RWPE2 (cell line): ENCODE measurements around the gene BRAT1.

ENCODE experiments used
- ATAC-seq: fragments of 200-7000 bp; cut with Tn5 transposase; 3 replicates; pipeline ENCODE4 v1.9.1; 2021; ENCODE audit warnings: low read depth
- DNase-seq: peaks from one replicate; pipeline ENCODE4 v3.0.0-alpha.2; 2020; ENCODE audit warnings: low spot score
- H3K27ac ChIP-seq: fragments of 450-650 bp; 2 replicates; pipeline ENCODE4 v1.5.1; 2017; ENCODE audit warnings: mild to moderate bottlenecking; ENCODE audit not compliant: poor library complexity, severe bottlenecking
- H3K27me3 ChIP-seq: fragments of 250-450 bp; sonication (Bioruptor Pico); 2 replicates; pipeline ENCODE4 v1.5.1; 2021; ENCODE audit warnings: mild to moderate bottlenecking, moderate library complexity; ENCODE audit not compliant: insufficient read depth, poor library complexity, severe bottlenecking
- H3K36me3 ChIP-seq: fragments of 250-450 bp; sonication (Bioruptor Pico); 2 replicates; pipeline ENCODE4 v1.5.1; 2020; ENCODE audit warnings: low read depth, mild to moderate bottlenecking, moderate library complexity
- H3K4me1 ChIP-seq: fragments of 250-450 bp; sonication (Bioruptor Pico); 2 replicates; pipeline ENCODE4 v1.5.1; 2021; ENCODE audit warnings: mild to moderate bottlenecking, moderate library complexity; ENCODE audit not compliant: insufficient read depth, poor library complexity, severe bottlenecking
- H3K4me3 ChIP-seq: fragments of 250-450 bp; sonication (Bioruptor Pico); 2 replicates; pipeline ENCODE4 v1.5.1; 2021; ENCODE audit warnings: mild to moderate bottlenecking, moderate library complexity; ENCODE audit not compliant: severe bottlenecking
- H3K9me3 ChIP-seq: fragments of 250-450 bp; sonication (Bioruptor Pico); 2 replicates; pipeline ENCODE4 v1.5.1; 2021; ENCODE audit warnings: mild to moderate bottlenecking, moderate library complexity; ENCODE audit not compliant: severe bottlenecking
- CTCF ChIP-seq: fragments of 450-650 bp; IDR thresholded peaks from one replicate; pipeline ENCODE4 v1.5.1; 2017; ENCODE audit warnings: mild to moderate bottlenecking, moderate library complexity; ENCODE audit not compliant: poor library complexity, severe bottlenecking

Gene BRAT1

GRCh38 chr7:2580636-2581035, 25.3 kb upstream of the BRAT1 start:
- H3K9me3 ChIP-seq = no peaks in the 10 kb centered on the region
- H3K4me1 ChIP-seq = no peaks in the 10 kb centered on the region
- no peak for TF ChIP-seq CTCF
- ATAC-seq (no peak), DNase-seq (no peak)
- no peak overlapping the region for H3K27ac ChIP-seq
- no peaks in the 10 kb centered on the region for H3K36me3 ChIP-seq
- no peak overlapping the region for H3K4me3 ChIP-seq
- no peaks in the 10 kb centered on the region for H3K27me3 ChIP-seq

- peaks cover 1% of the 10 kb centered on the region for H3K36me3 ChIP-seq
- H3K27me3 ChIP-seq = no peaks in the 10 kb centered on the region
- no peak for ATAC-seq
- H3K9me3 ChIP-seq = no peaks in the 10 kb centered on the region
- no peak for DNase-seq
- no peak overlapping the region for H3K27ac ChIP-seq
- TF ChIP-seq CTCF = no peak
- H3K4me3 ChIP-seq = no peak overlapping the region
- no peaks in the 10 kb centered on the region for H3K4me1 ChIP-seq
Observed at GRCh38 chr7:2577914-2578680, 22.8 kb upstream of the BRAT1 start.

- Histone ChIP-seq H3K27me3 (no peaks in the 10 kb centered on the region), H3K27ac (no peak overlapping the region), H3K4me1 (peaks cover 5% of the 10 kb centered on the region), H3K36me3 (peaks cover 13% of the 10 kb centered on the region), H3K4me3 (no peak overlapping the region), H3K9me3 (no peaks in the 10 kb centered on the region)
- DNase-seq (no peak), ATAC-seq (no peak)
- no peak for TF ChIP-seq CTCF
Observed at GRCh38 chr7:2576742-2577491, 21.6 kb upstream of the BRAT1 start.

- Histone ChIP-seq H3K36me3 (peaks cover 16% of the 10 kb centered on the region), H3K27me3 (no peaks in the 10 kb centered on the region), H3K4me1 (peaks cover 5% of the 10 kb centered on the region), H3K4me3 (no peak overlapping the region), H3K27ac (no peak overlapping the region), H3K9me3 (no peaks in the 10 kb centered on the region)
- TF ChIP-seq CTCF = no peak
- DNase-seq (no peak), ATAC-seq (no peak)
Observed at GRCh38 chr7:2575733-2576340, 20.5 kb upstream of the BRAT1 start.
